Left renal pelvis (tissue), 4 donors: ENCODE measurements around the gene ADSL. TPM values are rescaled to one million over a fixed set of nuclear protein-coding genes. Genes with fewer than 3 reads are reported as not detected.

Experiments
- DNase-seq, 4 donors: peaks; one replicate each; pipeline ENCODE4 v3.0.0-alpha.2; 2013; ENCODE audit warnings: low read depth in 4 of 4, low spot score in 3 of 4
- polyA plus RNA-seq, 4 donors: library from polyadenylated mRNA; unstranded; fragments of 120-200 nt; gene quantifications; one replicate each; pipeline ENCODE4 v1.2.1, GENCODE V29; 2013; ENCODE audit not compliant: insufficient read length in 4 of 4

Gene ADSL
- polyA plus RNA-seq, 4 donors: 70.6 to 108 (median 98.9) TPM

- DNase-seq: no peak
These were observed 19.2 kb upstream of the ADSL start for GRCh38 chr22:40326905-40327735.

- no peak for DNase-seq
These were observed 17.5 kb upstream of the ADSL start for GRCh38 chr22:40328546-40329456.

- no peak for DNase-seq
These were observed 16.8 kb upstream of the ADSL start for GRCh38 chr22:40329466-40329865.

- DNase-seq: no peak
These were observed 16.2 kb upstream of the ADSL start for GRCh38 chr22:40330086-40330485.

- DNase-seq: no peak
These were observed 15.7 kb upstream of the ADSL start for GRCh38 chr22:40330615-40331014.

- DNase-seq: no peak
These were observed 14.6 kb upstream of the ADSL start for GRCh38 chr22:40331706-40332105.

- no peak for DNase-seq
These were observed 13.9 kb upstream of the ADSL start for GRCh38 chr22:40332319-40332781.

GRCh38 chr22:40334060-40334459 lies 12.2 kb upstream of the ADSL start:
- DNase-seq: no peak

- DNase-seq: no peak
These were observed 11.4 kb upstream of the ADSL start for GRCh38 chr22:40334899-40335298.

- DNase-seq: no peak
These were observed 10.9 kb upstream of the ADSL start for GRCh38 chr22:40335358-40335757.

- no peak for DNase-seq
These were observed 6.3 kb upstream of the ADSL start for GRCh38 chr22:40340044-40340443.

- DNase-seq: no peak
These were observed 4.7 kb upstream of the ADSL start for GRCh38 chr22:40341604-40342003.

- DNase-seq: no peak
These were observed 3.8 kb upstream of the ADSL start for GRCh38 chr22:40342521-40342920.

GRCh38 chr22:40345271-40345670 lies 1.0 kb upstream of the ADSL start:
- no peak for DNase-seq

- DNase-seq: no peak
These were observed 500 bp upstream of the ADSL start for GRCh38 chr22:40345815-40346184.

GRCh38 chr22:40347300-40347699 lies 1.0 kb downstream of the ADSL start:
- DNase-seq: no peak

GRCh38 chr22:40348025-40348658 lies 1.8 kb downstream of the ADSL start:
- DNase-seq: no peak

GRCh38 chr22:40352763-40353162 lies 6.5 kb downstream of the ADSL start:
- no peak for DNase-seq

- no peak for DNase-seq
These were observed 14.8 kb downstream of the ADSL start for GRCh38 chr22:40361100-40361499.

GRCh38 chr22:40363059-40363458 lies 16.8 kb downstream of the ADSL start:
- no peak for DNase-seq

GRCh38 chr22:40364431-40364830 lies 18.1 kb downstream of the ADSL start:
- no peak for DNase-seq
